Liver (tissue), 9 donors: Measurements from ENCODE around the gene MANBA. TPM values are rescaled to one million over a fixed set of nuclear protein-coding genes. Genes with fewer than 3 reads are reported as not detected.

ENCODE experiments used
- DNase-seq: peaks from one replicate; pipeline ENCODE4 v3.0.0-alpha.2; 2017; ENCODE audit warnings: low spot score
- H3K27ac ChIP-seq, 2 donors: one replicate each; pipeline ENCODE4 v1.7.0; 2013; ENCODE audit warnings: inconsistent platforms in 2 of 2, low read length in 2 of 2, control low read depth in 1 of 2, low read depth in 1 of 2, mild to moderate bottlenecking in 1 of 2
- H3K27me3 ChIP-seq, 4 donors: one replicate each; pipeline versions ENCODE4 v1.6.1 to v1.7.0; 2013; ENCODE audit warnings: low read length in 3 of 4, inconsistent platforms in 1 of 4, mild to moderate bottlenecking in 1 of 4, moderate library complexity in 1 of 4; ENCODE audit not compliant: control insufficient read depth in 4 of 4, insufficient read depth in 4 of 4
- H3K36me3 ChIP-seq, 4 donors: one replicate each; pipeline versions ENCODE4 v1.6.1 to v1.7.0; 2013; ENCODE audit warnings: low read length in 3 of 4, mild to moderate bottlenecking in 3 of 4, low read depth in 1 of 4, moderate library complexity in 1 of 4; ENCODE audit not compliant: control insufficient read depth in 4 of 4, insufficient read depth in 3 of 4
- H3K4me1 ChIP-seq, 4 donors: one replicate each; pipeline versions ENCODE4 v1.6.1 to v1.7.0; 2013; ENCODE audit warnings: low read length in 3 of 4, mild to moderate bottlenecking in 3 of 4, moderate library complexity in 1 of 4; ENCODE audit not compliant: control insufficient read depth in 4 of 4, insufficient read depth in 4 of 4
- H3K4me3 ChIP-seq, 3 donors: one replicate each; pipeline versions ENCODE4 v1.6.1 to v1.7.0; 2013; ENCODE audit warnings: low read length in 3 of 3, control low read depth in 1 of 3, low read depth in 1 of 3, mild to moderate bottlenecking in 1 of 3
- H3K9ac ChIP-seq, 2 donors: one replicate each; pipeline ENCODE4 v1.7.0; 2013; ENCODE audit warnings: low read length in 2 of 2, mild to moderate bottlenecking in 2 of 2, moderate library complexity in 2 of 2, control low read depth in 1 of 2, low read depth in 1 of 2
- H3K9me3 ChIP-seq, 4 donors: one replicate each; pipeline versions ENCODE4 v1.6.1 to v1.7.0; 2013; ENCODE audit warnings: low read length in 3 of 4; ENCODE audit not compliant: control insufficient read depth in 4 of 4
- EGR1 ChIP-seq, 2 donors: IDR thresholded peaks; 2 replicates each; pipeline ENCODE4 v1.6.1; 2016 to 2018; ENCODE audit warnings: antibody characterized with exemption in 2 of 2, low read depth in 2 of 2
- FOXA1 ChIP-seq: IDR thresholded peaks from 2 replicates; pipeline ENCODE4 v1.6.1; 2016; ENCODE audit warnings: antibody characterized with exemption
- FOXA2 ChIP-seq: IDR thresholded peaks from 2 replicates; pipeline ENCODE4 v1.6.1; 2016; ENCODE audit warnings: antibody characterized with exemption
- GABPA ChIP-seq, 2 donors: IDR thresholded peaks in 1 of 2; conservative IDR thresholded peaks in 1 of 2; 2 replicates each; pipeline ENCODE4 v1.6.1; 2016; ENCODE audit warnings: antibody characterized with exemption in 2 of 2, mild to moderate bottlenecking in 1 of 2, moderate library complexity in 1 of 2
- HNF4A ChIP-seq, 2 donors: conservative IDR thresholded peaks; 2 replicates each; pipeline ENCODE4 v1.6.1; 2016; ENCODE audit warnings: antibody characterized with exemption in 2 of 2, mild to moderate bottlenecking in 2 of 2
- HNF4G ChIP-seq: IDR thresholded peaks from 2 replicates; pipeline ENCODE4 v1.6.1; 2016; ENCODE audit warnings: antibody characterized with exemption
- JUND ChIP-seq, 2 donors: IDR thresholded peaks; 2 replicates each; pipeline ENCODE4 v1.6.1; 2016; ENCODE audit warnings: antibody characterized with exemption in 2 of 2
- NR2F2 ChIP-seq: IDR thresholded peaks from 2 replicates; pipeline ENCODE4 v1.6.1; 2016; ENCODE audit warnings: antibody characterized with exemption
- RAD21 ChIP-seq, 2 donors: IDR thresholded peaks; 2 replicates each; pipeline ENCODE4 v1.6.1; 2016; ENCODE audit warnings: antibody characterized with exemption in 2 of 2, mild to moderate bottlenecking in 2 of 2
- RXRA ChIP-seq, 2 donors: IDR thresholded peaks; 2 replicates each; pipeline ENCODE4 v1.6.1; 2017 to 2018; ENCODE audit warnings: antibody characterized with exemption in 2 of 2, mild to moderate bottlenecking in 1 of 2
- SP1 ChIP-seq: IDR thresholded peaks from 2 replicates; pipeline ENCODE4 v1.6.1; 2018; ENCODE audit warnings: antibody characterized with exemption, mild to moderate bottlenecking
- TAF1 ChIP-seq: conservative IDR thresholded peaks from 2 replicates; pipeline ENCODE4 v1.6.1; 2016; ENCODE audit warnings: antibody characterized with exemption, mild to moderate bottlenecking
- YY1 ChIP-seq: IDR thresholded peaks from 2 replicates; pipeline ENCODE4 v1.6.1; 2016; ENCODE audit warnings: antibody characterized with exemption, mild to moderate bottlenecking
- WGBS: extraction: QIAGEN DNeasy Blood & Tissue Kit; methylation state at CpG from one replicate; pipeline ENCODE4 v1.1.7; 2013; 5-methylcytosine and 5-hydroxymethylcytosine counted together
- polyA plus RNA-seq, 2 donors: library from polyadenylated mRNA; stranded (reverse) in 1 of 2; unstranded in 1 of 2; fragments of 200-250 nt in 1 of 2; fragments of >200 nt in 1 of 2; fragmentation: Nextera tagmentation in 1 of 2; extraction: Ambion mirVana in 1 of 2; gene quantifications; one replicate each; pipeline versions ENCODE4 v1.2.1 to v1.2.3, GENCODE V29; 2013 to 2015
- total RNA-seq, 2 donors: library from RNA; depleted of rRNA; stranded (reverse); fragments of >200 nt; gene quantifications; one replicate each; pipeline ENCODE4 v1.2.3, GENCODE V29; 2014
- TF ChIP-seq, protein P1 (sequence below): fragments of 150-350 bp; IDR thresholded peaks from 2 replicates; pipeline ENCODE4 v1.5.1; 2017; ENCODE audit warnings: improper control_type of control experiment, low read depth, low read length; ENCODE audit not compliant: missing input control
- TF ChIP-seq, protein P2 (sequence below): IDR thresholded peaks from 2 replicates; pipeline ENCODE4 v1.6.1; 2016; ENCODE audit warnings: antibody characterized with exemption
- TF ChIP-seq, protein P3 (sequence below): IDR thresholded peaks from 2 replicates; pipeline ENCODE4 v1.6.1; 2016; ENCODE audit warnings: antibody characterized with exemption
- TF ChIP-seq, protein P4 (sequence below): IDR thresholded peaks from 2 replicates; pipeline ENCODE4 v1.6.1; 2016; ENCODE audit warnings: antibody characterized with exemption, mild to moderate bottlenecking
- TF ChIP-seq, protein P5 (sequence below): IDR thresholded peaks from 2 replicates; pipeline ENCODE4 v1.6.1; 2016; ENCODE audit warnings: antibody characterized with exemption
- donor health status: healthy.
- donor health status: healthy.
- donor health status: healthy.
- donor health status: healthy.
- donor health status: healthy.

Gene MANBA
- total and polyA plus RNA-seq, 4 donors: 7.1 to 24.2 (median 15.5) TPM

DNA sequence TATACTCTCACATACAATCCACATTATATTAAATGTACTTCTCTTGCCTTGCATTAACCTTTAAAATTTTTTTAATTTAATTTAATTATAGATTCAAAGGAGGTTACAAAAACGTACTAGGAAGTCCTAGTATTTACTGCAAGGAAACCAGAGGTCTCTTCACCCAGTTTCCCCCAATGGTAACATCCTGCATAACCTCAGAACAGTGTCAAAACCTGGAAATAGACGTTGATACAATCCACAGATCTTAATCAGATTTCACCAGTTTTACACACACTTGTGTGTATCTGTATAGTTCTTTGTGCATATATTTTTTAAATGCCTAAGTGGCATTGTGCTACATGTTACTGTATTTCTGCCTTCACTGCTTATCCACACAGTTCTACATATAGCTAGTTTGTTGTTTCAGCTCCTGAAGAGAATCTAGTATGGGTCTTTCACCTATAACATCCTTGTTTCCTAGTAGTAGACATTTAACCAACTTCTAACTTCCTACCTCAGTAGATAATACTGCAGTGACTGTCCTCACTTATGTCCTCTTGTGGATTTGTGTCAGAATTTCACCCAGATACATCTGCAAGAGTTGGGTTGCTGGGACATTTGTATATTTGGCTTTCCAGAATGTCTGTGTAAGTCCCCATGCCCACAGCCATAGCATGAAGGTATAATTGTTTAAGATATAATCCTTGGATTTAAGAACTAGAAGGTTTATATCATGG is 156.4 kb downstream of the MANBA start:
- WGBS: 79% methylated on average over 2 of the region's 2 CpGs

DNA sequence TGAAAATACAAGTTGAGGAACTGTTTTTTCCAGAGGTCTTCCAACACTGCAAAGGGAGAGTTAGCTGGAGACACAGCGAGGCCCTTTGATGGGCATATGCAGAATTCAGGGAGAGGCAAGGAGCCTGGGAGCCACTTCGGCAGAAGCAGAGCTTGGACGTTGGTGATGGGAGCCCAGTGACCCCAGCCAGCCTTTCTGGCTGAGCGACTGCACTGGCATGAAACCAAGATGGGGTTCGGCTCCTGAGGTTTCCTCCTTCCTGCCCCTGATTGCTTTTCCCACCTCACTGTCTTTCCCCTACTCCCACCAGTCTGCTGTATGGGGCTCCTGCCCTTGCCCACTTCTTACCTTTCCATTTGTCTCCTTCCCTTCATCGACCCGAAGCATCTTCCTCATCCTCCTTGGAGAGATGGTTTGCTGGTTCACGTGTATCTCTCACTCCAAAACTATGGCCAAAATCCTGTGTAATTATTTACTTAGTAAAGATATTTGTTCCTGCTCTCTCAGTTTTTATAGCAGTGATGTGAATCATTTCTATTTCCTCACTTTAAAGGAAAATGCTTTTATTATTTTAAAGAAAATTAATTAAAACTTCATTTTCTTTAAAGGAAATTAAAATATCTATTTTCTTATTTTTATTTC is 159.1 kb downstream of the MANBA start:
- no peak overlapping the region for H3K27ac ChIP-seq
- H3K4me3 ChIP-seq: no peak overlapping the region
- 54% methylated on average over 8 of the region's 8 CpGs for WGBS
- no peaks in the 10 kb centered on the region for H3K9me3 ChIP-seq
- no peak overlapping the region for H3K9ac ChIP-seq
- H3K27me3 ChIP-seq: no peaks in the 10 kb centered on the region
- peaks cover 5 to 43% (median 37%) of the 10 kb centered on the region in 4 donors for H3K36me3 ChIP-seq
- no peaks in the 10 kb centered on the region for H3K4me1 ChIP-seq
- no peak for TF ChIP-seq YY1
- TF ChIP-seq, protein P1, sequence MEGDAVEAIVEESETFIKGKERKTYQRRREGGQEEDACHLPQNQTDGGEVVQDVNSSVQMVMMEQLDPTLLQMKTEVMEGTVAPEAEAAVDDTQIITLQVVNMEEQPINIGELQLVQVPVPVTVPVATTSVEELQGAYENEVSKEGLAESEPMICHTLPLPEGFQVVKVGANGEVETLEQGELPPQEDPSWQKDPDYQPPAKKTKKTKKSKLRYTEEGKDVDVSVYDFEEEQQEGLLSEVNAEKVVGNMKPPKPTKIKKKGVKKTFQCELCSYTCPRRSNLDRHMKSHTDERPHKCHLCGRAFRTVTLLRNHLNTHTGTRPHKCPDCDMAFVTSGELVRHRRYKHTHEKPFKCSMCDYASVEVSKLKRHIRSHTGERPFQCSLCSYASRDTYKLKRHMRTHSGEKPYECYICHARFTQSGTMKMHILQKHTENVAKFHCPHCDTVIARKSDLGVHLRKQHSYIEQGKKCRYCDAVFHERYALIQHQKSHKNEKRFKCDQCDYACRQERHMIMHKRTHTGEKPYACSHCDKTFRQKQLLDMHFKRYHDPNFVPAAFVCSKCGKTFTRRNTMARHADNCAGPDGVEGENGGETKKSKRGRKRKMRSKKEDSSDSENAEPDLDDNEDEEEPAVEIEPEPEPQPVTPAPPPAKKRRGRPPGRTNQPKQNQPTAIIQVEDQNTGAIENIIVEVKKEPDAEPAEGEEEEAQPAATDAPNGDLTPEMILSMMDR: no peak
- TF ChIP-seq FOXA1: no peak
- no peak for TF ChIP-seq HNF4A (conservative IDR thresholded peaks at IDR 0.05)
- TF ChIP-seq EGR1 (IDR thresholded peaks at IDR 0.05; ENCODE audit: low read depth in 2 of 2): no peak
- TF ChIP-seq, protein P2, sequence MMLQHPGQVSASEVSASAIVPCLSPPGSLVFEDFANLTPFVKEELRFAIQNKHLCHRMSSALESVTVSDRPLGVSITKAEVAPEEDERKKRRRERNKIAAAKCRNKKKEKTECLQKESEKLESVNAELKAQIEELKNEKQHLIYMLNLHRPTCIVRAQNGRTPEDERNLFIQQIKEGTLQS: no peak
- no peak for TF ChIP-seq FOXA2
- no peak for TF ChIP-seq RXRA (IDR thresholded peaks at IDR 0.05)
- TF ChIP-seq, protein P3, sequence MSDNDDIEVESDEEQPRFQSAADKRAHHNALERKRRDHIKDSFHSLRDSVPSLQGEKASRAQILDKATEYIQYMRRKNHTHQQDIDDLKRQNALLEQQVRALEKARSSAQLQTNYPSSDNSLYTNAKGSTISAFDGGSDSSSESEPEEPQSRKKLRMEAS: no peak
- TF ChIP-seq SP1: no peak
- no peak for TF ChIP-seq GABPA (IDR thresholded peaks at IDR 0.05 in 1 of 2, conservative IDR thresholded peaks at IDR 0.05 in 1 of 2)
- TF ChIP-seq, protein P4, sequence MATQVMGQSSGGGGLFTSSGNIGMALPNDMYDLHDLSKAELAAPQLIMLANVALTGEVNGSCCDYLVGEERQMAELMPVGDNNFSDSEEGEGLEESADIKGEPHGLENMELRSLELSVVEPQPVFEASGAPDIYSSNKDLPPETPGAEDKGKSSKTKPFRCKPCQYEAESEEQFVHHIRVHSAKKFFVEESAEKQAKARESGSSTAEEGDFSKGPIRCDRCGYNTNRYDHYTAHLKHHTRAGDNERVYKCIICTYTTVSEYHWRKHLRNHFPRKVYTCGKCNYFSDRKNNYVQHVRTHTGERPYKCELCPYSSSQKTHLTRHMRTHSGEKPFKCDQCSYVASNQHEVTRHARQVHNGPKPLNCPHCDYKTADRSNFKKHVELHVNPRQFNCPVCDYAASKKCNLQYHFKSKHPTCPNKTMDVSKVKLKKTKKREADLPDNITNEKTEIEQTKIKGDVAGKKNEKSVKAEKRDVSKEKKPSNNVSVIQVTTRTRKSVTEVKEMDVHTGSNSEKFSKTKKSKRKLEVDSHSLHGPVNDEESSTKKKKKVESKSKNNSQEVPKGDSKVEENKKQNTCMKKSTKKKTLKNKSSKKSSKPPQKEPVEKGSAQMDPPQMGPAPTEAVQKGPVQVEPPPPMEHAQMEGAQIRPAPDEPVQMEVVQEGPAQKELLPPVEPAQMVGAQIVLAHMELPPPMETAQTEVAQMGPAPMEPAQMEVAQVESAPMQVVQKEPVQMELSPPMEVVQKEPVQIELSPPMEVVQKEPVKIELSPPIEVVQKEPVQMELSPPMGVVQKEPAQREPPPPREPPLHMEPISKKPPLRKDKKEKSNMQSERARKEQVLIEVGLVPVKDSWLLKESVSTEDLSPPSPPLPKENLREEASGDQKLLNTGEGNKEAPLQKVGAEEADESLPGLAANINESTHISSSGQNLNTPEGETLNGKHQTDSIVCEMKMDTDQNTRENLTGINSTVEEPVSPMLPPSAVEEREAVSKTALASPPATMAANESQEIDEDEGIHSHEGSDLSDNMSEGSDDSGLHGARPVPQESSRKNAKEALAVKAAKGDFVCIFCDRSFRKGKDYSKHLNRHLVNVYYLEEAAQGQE: no peak
- TF ChIP-seq TAF1: no peak
- no peak for TF ChIP-seq JUND (IDR thresholded peaks at IDR 0.05)
- TF ChIP-seq, protein P5, sequence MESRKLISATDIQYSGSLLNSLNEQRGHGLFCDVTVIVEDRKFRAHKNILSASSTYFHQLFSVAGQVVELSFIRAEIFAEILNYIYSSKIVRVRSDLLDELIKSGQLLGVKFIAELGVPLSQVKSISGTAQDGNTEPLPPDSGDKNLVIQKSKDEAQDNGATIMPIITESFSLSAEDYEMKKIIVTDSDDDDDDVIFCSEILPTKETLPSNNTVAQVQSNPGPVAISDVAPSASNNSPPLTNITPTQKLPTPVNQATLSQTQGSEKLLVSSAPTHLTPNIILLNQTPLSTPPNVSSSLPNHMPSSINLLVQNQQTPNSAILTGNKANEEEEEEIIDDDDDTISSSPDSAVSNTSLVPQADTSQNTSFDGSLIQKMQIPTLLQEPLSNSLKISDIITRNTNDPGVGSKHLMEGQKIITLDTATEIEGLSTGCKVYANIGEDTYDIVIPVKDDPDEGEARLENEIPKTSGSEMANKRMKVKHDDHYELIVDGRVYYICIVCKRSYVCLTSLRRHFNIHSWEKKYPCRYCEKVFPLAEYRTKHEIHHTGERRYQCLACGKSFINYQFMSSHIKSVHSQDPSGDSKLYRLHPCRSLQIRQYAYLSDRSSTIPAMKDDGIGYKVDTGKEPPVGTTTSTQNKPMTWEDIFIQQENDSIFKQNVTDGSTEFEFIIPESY: no peak
- TF ChIP-seq NR2F2: no peak
- no peak for TF ChIP-seq RAD21 (IDR thresholded peaks at IDR 0.05)
- no peak for TF ChIP-seq HNF4G
- no peak for DNase-seq

More for the DNA sequence above, 156.4 kb downstream of the MANBA start:
- no peak overlapping the region for H3K9ac ChIP-seq
- H3K4me3 ChIP-seq: no peak overlapping the region
- peaks cover 6 to 41% (median 35%) of the 10 kb centered on the region in 4 donors for H3K36me3 ChIP-seq
- H3K9me3 ChIP-seq: no peaks in the 10 kb centered on the region
- peak in 1 of 2 donors; percentile 35 for TF ChIP-seq RAD21 (IDR thresholded peaks at IDR 0.05)
- TF ChIP-seq, protein P1: no peak
- H3K27me3 ChIP-seq: no peaks in the 10 kb centered on the region
- no peaks in the 10 kb centered on the region for H3K4me1 ChIP-seq
- no peak overlapping the region for H3K27ac ChIP-seq
- no peak for DNase-seq
